HTR-8/SVneo (cell line): ENCODE measurements around the gene NCBP3.
"Not testable (repeated sequence)": the region's sequence is repeated elsewhere in the genome, so short reads cannot be mapped to it uniquely, and the experiment has no call there.

Experiments
- DNase-seq: peaks from one replicate; pipeline ENCODE4 v3.0.0; 2011; ENCODE audit warnings: low spot score, mixed read lengths; ENCODE audit not compliant: insufficient read length
- FAIRE-seq: peaks from 2 replicates; lab custom pipeline; 2011; peaks lifted over from hg19 to GRCh38; lab: Jason Lieb, UNC

Gene NCBP3

DNA sequence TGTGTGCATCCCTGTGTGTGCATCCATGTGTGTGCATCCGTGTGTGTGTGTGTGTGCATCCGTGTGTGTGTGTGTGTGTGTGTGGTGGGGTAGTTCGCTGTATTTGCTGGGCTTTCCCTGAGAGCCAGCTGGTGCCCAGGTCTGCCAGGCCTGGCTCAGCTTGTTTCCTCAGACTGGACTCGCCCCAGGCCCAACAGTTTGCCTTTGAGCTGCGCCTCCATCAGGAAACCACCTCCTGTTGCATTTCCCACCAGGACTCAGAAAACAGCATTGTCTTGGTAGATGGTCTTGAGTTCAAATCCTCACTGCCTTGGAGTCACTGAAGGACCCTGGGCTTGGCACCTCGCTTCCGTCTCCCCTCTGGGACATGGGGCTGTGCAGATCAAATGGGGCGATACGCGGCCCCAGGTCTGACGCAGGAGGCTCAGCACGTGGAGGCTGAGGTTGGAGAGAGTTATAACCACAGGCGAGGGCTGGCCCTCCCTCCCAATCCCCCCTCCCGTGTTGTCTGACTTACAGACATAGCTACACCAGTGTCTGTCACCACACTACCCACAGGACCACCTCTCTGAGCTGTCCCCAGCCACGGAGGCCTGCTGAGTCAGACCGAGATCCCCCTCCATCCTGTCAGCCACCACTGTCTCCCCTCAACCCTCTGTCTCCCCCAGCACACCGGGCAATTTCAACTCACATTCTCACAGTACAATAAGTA lies 49.8 kb downstream of the NCBP3 start:
- FAIRE-seq (no peak), DNase-seq (no peak)

DNA sequence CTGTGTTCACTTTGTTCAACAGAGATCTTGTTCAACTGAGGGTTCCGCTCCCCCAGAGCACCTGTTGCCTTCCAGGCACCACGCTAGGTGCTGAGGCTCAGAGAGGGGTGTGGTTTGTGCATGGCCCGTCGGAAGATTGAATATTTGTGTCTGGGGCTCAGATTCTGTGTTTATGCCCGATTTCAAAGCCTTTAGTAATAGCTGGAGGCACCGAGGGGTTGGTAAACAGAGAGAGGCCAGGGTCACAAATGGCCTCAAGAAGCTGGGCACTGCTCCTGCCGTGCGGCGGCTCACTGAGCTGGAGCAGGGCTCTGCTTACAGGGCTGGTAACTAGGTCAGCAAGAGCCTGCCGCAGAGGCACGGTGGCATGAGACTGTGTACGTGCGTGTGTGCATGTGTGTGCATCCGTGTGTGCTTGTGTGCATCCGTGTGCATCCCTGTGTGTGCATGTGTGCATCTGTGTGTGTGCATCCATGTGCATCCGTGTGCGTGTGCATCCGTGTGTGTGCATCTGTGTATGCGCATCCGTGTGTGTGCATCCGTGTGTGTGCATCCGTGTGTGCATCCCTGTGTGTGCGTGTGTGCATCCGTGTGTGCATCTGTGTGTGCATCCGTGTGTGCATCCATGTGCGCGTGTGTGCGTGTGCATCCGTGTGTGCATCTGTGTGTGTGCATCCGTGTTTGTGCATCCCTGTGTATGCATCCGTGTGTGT lies 50.5 kb downstream of the NCBP3 start:
- FAIRE-seq (peak; percentile 84), DNase-seq (no peak)

DNA sequence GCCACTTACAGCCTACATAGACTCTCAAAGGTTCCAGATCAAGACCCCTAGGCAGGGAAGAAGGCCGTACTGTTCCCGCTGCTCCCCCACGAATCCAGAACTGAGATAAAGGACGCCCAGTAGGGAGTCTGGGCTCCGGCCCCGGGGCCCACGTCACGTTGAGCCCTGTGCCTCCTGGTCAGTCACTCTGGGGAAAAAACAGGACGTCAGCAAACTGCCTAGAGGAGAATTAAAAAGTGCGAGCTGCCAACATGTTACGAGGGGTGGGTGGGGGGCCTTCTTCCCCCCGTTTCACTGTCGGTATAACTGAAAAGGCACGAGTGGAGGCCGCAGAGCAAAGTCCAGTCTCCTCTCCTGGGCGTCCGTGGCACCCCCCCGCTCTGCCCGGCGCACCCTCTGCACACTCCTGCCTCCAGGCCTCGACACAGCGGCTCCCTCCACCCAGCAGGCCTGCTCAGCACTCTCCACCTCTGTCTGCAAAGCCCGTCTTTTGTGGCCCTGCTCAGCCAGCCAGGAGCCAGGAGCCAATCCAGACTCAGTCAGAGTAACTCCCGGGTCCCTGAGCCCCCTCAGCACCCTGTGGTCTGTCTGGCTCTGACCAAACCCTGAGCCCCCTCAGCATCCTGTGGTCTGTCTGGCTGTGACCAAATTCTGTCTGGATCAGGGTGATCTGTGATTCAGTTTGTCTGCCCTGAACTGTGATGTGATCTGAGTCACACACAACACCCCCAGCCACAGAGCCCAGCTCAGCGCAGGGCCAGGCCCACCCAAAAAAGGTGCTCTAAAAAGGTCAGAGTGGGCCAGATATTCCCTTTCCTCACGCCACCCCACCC lies 51.3 kb downstream of the NCBP3 start:
- no peak for DNase-seq

DNA sequence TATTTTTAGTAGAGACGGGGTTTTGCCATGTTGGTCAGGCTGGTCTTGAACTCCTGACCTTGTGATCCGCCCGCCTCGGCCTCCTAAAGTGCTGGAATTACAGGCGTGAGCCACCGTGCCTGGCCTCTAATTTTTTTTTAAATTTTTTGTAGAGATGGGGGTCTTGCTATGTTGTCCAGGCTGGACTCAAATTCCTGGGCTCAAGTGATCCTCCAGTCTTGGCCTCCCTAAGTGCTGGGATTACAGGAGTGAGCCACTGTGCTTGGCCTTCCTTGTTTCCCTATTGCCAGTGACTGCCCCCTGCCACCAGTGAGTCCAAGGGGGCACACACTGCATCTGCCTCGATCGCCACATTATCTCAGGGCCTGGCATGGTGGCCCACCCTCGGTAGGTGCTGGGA lies 51.9 kb downstream of the NCBP3 start:
- not testable (repeated sequence) for DNase-seq, FAIRE-seq

More for the DNA sequence above, 51.3 kb downstream of the NCBP3 start:
- FAIRE-seq = no peak

DNA sequence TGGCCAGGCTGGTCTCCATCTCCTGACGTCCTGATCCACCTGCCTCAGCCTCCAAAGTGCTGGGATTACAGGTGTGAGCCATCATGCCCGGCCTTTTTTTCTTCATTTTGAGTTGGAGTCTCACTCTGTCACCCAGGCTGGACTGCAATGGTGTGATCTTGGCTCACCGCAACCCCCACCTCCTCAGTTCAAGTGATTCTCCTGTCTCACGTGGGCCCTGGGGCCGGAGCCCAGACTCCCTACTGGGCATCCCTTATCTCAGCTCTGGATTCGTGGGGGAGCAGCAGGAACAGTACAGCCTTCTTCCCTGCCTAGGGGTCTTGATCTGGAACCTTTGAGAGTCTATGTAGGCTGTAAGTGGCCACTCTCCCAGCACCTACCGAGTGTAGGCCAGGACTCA lies 52.8 kb downstream of the NCBP3 start:
- not testable (repeated sequence) for FAIRE-seq, DNase-seq

DNA sequence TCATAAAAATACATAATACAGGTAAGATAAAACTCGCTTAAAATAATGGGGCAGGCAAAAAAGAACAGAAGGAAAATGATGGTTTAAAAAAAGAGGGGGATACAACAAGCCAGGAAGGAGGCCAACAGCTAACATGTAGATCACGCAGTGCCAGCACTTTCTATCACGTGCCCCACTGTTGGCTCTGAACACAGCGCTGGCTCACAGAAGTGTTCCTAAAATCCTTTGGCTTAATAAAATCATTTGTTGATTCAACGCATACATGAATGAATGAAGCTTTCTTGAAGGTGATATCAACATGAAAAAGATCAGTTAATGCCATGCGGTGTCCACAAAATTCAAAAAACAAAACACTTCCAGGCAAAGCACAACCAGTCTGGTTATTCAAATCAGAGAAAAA lies 53.6 kb downstream of the NCBP3 start:
- FAIRE-seq = no peak
- no peak for DNase-seq

DNA sequence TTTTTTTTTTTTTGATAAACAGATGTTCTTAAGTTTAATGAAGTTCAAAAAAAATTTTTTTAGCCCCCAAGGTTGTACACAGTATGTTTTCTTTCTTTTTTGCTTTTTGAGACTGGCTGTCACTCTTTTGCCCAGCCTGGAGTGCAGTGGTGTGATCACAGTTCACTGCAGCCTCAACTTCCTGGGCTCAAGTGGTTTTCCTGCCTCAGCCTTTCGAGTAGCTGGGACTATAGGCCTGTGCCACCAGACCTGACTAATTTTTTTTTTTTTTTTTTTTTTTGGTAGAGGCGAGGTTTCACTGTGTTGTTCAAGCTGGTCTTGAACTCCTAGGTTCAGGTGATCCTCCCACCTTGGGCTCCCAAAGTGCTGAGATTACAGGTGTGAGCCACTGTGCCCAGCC lies 57.8 kb downstream of the NCBP3 start:
- FAIRE-seq (no peak), DNase-seq (no peak)

DNA sequence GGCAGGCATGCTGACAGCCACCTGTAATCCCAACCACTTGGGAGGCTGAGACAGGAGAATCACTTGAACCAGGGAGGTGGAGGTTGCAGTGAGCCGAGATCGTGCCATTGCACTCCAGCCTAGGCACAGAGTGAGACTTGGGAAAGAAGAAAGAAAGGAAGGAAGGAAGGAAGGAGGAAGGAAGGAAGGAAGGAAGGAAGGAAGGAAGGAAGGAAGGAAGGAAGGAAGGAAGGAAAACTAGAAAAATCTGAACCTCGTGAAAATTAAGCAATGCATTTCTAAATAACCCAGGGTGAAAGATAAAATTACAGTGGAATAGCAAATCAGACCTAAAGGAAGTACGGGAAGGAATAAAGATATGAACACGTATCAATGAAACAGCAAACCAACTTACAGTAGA lies 60.7 kb downstream of the NCBP3 start:
- not testable (repeated sequence) for FAIRE-seq, DNase-seq

DNA sequence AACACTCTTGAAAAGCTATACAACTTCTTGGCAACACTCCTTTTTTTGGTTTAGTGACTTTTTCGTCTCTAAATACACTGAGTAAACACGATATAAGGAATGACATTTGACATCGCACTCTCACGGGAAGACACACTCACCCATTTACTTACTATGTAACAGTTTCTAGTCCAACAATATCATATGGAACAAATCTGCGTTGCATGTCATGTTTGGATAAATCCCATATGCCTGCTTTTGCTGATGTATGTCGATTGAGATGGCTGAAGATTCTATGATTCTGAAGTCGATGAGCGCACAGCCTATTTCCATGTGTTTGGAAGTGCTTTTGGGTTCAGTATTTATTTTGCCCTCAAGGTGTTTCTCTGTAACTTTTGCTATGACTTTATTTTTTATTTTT lies 63.3 kb downstream of the NCBP3 start:
- no peak for DNase-seq

DNA sequence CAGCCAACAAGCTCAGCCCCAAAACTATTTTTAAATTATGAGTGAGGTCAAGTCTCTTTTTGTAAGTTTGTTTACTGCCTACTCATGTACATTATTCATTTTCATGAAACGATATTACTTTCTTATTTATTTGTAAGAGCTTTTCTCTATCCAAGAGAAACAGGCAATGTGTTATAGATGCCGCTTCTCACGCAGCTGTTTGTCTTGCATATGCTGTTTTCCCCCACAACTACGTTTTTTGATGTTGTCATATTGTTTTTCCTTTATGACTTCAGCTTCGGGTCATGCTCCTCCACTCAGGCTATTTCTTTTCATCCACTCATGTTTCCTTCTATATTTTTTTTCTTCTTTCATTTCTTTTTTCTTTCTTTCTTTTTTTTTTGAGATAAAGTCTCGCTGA lies 65.1 kb downstream of the NCBP3 start:
- DNase-seq (no peak), FAIRE-seq (no peak)

More for the DNA sequence above, 63.3 kb downstream of the NCBP3 start:
- no peak for FAIRE-seq

DNA sequence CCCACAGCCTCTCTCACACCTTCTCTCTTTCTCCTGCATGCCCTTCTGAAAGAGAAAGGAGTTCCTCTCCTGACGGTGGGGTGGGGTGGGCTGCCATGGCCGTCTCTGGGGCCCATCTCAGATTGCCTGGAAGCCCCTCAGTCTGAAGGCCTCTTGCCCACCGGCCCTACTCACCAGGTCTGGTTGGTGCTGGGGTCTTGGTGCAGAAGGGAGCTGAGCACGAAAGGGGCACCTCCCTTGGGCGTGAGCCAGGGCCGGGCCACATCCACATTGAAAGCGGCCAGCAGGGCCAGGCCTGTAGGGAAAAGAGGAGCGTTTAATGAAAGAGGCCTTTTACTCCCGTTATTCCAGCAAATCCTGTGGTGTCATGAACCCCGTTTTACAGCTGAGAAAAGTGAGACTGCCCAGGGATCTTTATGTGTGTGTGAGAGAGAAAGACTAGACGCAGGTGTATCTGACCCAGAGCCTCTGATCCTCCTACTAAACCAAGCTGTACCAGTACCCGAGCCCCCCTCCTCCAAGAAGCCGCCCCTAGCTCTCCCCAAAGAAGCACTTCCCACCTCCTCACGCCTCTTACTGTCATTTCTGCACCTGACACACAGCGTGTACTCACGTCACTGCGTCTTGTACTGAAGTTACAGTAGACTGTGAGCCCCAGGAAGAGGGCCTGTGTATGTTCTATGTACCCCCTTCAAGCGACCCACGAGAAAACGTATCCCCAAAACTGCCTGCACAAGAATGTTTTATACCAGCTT lies 68.5 kb downstream of the NCBP3 start:
- DNase-seq (no peak), FAIRE-seq (peak; percentile 49)

DNA sequence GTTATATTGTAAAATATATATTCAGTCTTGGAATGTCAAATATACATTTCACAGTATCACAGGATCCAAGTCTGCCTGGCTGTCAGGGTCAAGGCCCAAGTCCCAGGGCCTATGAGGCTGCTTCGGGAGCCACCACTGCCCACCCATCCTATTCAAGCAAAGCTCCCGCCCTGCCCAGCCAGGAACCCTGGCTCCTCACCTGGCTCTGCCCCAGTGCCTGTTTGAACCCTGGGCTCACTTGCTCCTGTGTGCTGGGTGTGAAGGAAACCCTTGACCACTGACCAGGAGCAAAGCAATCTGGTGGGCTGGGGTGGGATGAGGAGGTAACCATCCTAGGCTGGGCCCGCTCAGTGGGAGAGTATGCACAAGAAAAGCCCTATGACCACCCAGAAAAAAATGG lies 72.1 kb downstream of the NCBP3 start:
- DNase-seq = no peak
- FAIRE-seq = no peak

DNA sequence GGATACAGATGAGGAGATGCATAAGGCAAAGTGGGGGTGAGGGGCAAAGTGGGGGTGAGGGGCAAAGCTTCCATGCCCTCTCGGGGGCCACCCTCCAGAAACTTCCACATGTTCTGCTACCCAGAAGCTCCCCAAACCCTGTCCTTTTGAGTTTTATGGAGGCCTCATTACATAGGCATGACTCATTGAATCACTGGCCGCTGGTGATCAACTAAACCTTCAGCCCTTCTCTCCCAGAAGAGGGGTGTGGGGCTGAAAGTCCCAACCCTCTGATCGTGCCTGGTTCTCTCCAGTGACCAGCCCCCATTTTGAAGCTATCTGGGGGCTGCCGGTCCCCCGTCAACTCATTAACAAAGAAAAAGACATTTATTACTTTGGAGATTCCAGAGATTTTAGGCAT lies 72.5 kb downstream of the NCBP3 start:
- FAIRE-seq (no peak), DNase-seq (peak; percentile 64)

DNA sequence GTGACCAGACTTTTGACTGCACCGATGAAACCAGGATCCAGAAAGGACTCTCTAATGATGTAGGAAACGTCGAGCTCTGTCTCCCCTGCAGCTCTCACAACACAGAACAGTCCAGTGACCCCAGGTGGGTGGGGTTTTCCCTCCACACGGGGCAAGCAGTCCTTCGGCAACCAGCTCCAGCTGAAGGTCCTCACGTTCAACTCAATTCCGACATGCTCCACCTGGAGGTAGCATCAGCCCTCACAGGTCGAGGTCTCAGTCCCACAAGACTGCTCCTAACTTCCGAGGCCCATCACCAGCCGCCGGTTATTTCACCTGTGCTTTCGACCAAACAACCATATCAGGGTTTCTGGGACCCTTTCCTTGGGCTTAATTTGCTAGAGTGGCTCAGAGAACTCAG lies 73.3 kb downstream of the NCBP3 start:
- DNase-seq (no peak), FAIRE-seq (peak; percentile 28)

DNA sequence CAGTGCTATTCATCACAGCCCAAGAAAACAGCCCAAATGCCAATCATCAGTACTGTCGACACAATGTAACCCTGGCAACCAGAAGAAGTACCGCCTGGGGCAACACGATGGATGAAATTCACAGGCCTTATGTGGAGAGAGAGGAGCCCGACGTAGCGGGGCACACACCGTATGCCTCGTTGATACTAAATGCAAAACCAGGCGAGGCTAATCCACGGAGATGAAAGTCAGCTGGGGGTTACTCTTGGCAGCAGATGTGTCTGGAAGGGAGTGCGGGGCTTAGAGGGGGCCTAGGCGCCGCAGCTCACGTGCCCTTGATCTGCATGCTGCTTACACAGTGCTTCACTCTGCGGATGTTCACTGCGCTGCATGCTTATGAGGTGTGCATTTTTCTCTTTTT lies 74.9 kb downstream of the NCBP3 start:
- no peak for FAIRE-seq
- DNase-seq = no peak

DNA sequence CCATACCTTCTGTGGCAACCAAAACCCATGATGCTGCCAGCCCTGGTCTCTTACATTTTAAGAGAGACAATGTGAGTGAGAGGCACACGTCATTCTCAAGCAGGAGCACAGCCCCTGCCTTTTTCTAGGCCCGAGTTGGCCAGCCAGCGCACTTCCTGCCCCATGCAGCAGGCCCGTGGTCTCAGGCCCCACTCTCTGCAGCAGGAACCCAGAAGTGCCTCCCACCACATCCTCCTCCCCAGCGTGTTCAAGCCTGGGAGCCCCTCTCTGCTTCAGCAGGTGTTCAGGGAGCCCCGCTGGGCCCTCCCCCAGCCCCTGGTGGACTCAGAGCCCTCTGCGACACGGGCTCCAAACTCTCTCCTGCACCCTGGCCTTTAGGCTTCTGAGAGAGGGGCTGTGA lies 75.6 kb downstream of the NCBP3 start:
- FAIRE-seq (no peak), DNase-seq (no peak)

DNA sequence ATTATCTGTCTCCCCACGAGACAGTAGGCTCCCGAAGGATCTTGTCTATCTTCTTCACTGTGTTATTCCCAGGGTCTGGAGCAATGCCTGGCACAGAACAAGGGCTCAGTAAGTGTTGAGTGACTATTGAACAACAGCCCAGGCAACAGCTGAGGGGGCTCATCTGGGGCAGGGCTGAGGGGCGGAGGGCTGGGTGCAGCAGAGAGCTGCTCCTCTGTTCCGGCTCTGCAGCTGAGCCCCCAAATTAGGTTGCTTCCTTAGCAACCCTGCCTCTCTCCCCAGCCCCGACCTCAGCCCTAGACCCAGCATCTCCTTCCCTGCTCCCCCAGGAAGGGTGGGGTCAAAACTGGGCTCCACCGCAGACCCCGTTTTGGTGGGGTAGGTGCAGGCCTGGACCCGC lies 77.3 kb downstream of the NCBP3 start:
- FAIRE-seq (no peak), DNase-seq (no peak)

DNA sequence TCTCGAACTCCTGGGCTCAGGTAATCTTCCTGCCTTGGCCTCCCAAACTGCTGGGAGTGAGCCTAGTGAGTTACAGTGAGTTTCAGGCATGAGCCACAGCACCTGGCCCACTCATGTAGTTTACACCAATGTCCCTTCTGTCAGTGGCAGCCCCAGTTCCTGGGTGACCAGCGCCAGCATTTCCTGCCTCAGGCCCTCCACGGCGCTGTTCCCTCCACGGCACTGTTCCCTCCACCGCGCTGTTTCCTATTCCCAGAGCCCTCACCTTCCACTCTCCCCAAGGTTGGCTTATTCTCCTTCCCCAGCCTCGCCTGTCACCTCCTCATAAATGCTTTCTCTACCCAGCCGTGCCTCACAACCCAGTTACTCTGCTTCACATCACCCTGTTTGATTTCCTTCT lies 77.7 kb downstream of the NCBP3 start:
- no peak for FAIRE-seq
- DNase-seq = no peak

DNA sequence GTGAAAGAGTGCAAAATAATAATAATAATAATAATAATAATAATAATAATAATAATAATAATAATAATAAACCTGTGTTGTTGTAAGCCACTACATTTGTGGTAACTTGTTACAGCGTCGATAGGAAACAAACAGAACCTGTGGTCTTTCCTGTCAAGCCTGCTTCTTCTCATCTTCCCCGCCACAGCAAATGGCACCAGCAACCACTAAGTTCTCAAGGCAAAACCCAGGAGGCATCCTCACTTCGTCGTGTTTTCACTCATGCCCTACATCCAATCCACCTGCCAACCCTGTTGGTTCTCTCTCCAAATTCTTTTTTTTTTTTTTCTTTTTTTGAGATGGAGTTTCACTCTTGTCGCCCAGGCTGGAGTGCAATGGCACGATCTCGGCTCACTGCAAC lies 79.3 kb downstream of the NCBP3 start:
- no peak for DNase-seq
- no peak for FAIRE-seq

DNA sequence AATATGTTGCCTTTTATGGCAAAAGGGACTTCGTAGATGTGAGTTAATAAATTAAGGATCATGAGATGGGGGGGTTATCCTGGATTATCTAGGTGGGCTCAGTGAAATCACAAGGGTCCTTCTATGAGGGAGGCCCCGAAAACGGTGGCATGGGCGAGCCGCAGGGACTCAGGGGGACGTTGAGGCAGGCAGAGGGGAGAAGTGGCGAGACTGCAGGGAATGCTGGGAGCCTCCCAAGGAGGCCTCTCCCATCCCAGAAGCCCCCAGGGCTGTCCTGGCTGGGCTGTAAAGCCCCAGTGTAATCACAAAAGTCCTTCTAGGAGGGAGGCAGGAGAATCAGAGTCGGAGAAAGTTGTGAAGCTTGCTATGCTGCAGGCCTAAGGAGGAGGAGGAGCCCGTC lies 80.1 kb downstream of the NCBP3 start:
- FAIRE-seq = no peak

More for the DNA sequence above, 80.1 kb downstream of the NCBP3 start:
- DNase-seq = no peak
